GM03348 (cell line): ENCODE measurements around the gene RAB11FIP5.
"Not testable (repeated sequence)": the region's sequence is repeated elsewhere in the genome, so short reads cannot be mapped to it uniquely, and the experiment has no call there.

Experiments
- DNase-seq: peaks from one replicate; pipeline ENCODE4 v3.0.0; 2012; ENCODE audit warnings: low spot score

Gene RAB11FIP5

GRCh38 chr2:73069041-73069854 is 43.5 kb downstream of the RAB11FIP5 start:
- DNase-seq = peak; percentile 32

- no peak for DNase-seq
Measured at GRCh38 chr2:73068147-73068546, 44.6 kb downstream of the RAB11FIP5 start.

- DNase-seq = no peak
Measured at GRCh38 chr2:73067043-73067442, 45.7 kb downstream of the RAB11FIP5 start.

GRCh38 chr2:73065070-73065469 is 47.7 kb downstream of the RAB11FIP5 start:
- DNase-seq = not testable (repeated sequence)

- DNase-seq = peak; percentile 72
Measured at GRCh38 chr2:73063909-73064875, 48.6 kb downstream of the RAB11FIP5 start.

GRCh38 chr2:73063472-73063871 is 49.3 kb downstream of the RAB11FIP5 start:
- no peak for DNase-seq

- no peak for DNase-seq
Measured at GRCh38 chr2:73059106-73059505, 53.6 kb downstream of the RAB11FIP5 start.

- no peak for DNase-seq
Measured at GRCh38 chr2:73054980-73055379, 57.8 kb downstream of the RAB11FIP5 start.

- peak; percentile 44 for DNase-seq
Measured at GRCh38 chr2:73053316-73054114, 59.2 kb downstream of the RAB11FIP5 start.

- DNase-seq = no peak
Measured at GRCh38 chr2:73050121-73050545, 62.6 kb downstream of the RAB11FIP5 start.

- no peak for DNase-seq
Measured at GRCh38 chr2:73043929-73044832, 68.6 kb downstream of the RAB11FIP5 start.

GRCh38 chr2:73043276-73043675 is 69.5 kb downstream of the RAB11FIP5 start:
- no peak for DNase-seq

- DNase-seq = no peak
Measured at GRCh38 chr2:73037947-73038585, 74.7 kb downstream of the RAB11FIP5 start.

- no peak for DNase-seq
Measured at GRCh38 chr2:73036766-73037165, 76.0 kb downstream of the RAB11FIP5 start.

- no peak for DNase-seq
Measured at GRCh38 chr2:73035899-73036711, 76.6 kb downstream of the RAB11FIP5 start.

- DNase-seq = no peak
Measured at GRCh38 chr2:73034661-73035375, 77.9 kb downstream of the RAB11FIP5 start.

GRCh38 chr2:73033766-73034381 is 78.9 kb downstream of the RAB11FIP5 start:
- DNase-seq = no peak

- no peak for DNase-seq
Measured at GRCh38 chr2:73033142-73033765, 79.5 kb downstream of the RAB11FIP5 start.
